GM12892 (cell line): ENCODE measurements around the gene ARFGAP1.

ENCODE experiments used
- POLR2A ChIP-seq: IDR thresholded peaks from 2 replicates; pipeline ENCODE4 v1.6.1; 2011; ENCODE audit warnings: low read depth, low read length, control low read depth
- POLR2AphosphoS5 ChIP-seq: IDR thresholded peaks from 2 replicates; pipeline ENCODE4 v1.6.1; 2011; ENCODE audit warnings: low read depth, low read length, control low read depth
- TAF1 ChIP-seq: IDR thresholded peaks from 2 replicates; pipeline ENCODE4 v1.6.1; 2011; ENCODE audit warnings: low read depth, mild to moderate bottlenecking, control low read depth, low read length, borderline replicate concordance

GRCh38 chr20:63330084-63330760, 57.6 kb downstream of the ARFGAP1 start:
- TF ChIP-seq POLR2A (no peak), POLR2AphosphoS5 (no peak), TAF1 (no peak)
